ENCODE measurements around the gene EML6.
"Not testable (repeated sequence)": the region's sequence is repeated elsewhere in the genome, so short reads cannot be mapped to it uniquely, and the experiment has no call there.

EML6 gene

DNA sequence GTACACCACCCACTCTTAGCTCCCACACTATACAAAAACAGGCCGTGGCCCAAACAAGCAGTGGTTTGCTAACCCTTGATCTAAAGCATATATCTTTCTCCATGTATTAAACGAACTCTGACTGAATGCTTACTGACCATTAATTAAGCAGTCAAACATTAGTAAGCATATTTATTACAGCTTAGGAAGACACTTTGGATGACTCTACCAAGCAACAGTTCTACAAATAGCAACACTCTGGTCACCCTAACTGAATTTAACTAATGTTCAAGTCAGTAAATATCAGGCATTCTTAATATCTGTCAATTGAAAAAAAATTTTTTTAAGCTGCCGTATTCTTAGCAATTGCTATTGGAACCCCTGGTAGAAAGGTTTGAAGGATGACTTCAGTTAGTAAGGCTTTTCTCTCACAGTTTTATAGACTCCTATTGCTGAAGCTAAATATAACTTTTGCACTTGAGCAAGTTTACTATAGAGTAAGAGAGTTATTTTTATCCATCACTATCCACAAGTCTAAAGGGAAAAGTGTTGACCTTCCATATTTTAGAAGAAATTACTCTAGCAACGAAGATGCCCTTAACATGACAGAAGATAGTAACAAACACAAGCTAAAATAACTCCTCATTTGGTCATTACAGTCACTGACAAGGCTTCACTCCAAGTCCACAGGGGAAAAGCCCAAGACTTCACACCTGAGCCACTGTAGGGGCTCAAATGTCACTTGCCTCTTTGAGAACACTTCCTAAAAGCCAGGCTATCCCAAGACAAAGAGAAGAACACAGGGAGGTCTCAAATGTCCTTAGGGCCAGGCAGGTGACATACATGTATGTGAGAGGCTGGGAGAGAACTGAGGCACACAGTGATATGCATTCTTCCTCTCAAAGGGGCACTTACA is 252.4 kb downstream of the EML6 start:
- no peak for DNase-seq

DNA sequence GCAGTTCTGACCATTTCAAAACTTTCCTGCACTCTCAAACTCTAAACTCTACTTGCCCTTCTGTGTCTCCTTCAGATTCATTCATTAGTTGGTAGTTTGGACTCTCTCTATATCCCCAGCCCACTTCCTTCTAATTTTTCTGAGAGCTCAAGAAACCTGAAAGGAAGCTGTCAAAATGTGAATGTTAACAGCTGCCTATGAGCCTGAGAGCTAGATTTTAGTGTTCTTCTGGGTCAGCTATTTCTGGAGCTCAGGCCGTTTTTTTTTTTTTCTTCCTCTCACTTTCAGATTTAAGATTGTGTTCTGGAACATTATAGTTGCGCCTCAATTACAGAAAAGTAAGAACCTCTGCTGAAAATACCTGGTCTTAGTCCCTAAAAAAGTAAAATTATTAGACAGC is 253.7 kb downstream of the EML6 start:
- no peak for DNase-seq

DNA sequence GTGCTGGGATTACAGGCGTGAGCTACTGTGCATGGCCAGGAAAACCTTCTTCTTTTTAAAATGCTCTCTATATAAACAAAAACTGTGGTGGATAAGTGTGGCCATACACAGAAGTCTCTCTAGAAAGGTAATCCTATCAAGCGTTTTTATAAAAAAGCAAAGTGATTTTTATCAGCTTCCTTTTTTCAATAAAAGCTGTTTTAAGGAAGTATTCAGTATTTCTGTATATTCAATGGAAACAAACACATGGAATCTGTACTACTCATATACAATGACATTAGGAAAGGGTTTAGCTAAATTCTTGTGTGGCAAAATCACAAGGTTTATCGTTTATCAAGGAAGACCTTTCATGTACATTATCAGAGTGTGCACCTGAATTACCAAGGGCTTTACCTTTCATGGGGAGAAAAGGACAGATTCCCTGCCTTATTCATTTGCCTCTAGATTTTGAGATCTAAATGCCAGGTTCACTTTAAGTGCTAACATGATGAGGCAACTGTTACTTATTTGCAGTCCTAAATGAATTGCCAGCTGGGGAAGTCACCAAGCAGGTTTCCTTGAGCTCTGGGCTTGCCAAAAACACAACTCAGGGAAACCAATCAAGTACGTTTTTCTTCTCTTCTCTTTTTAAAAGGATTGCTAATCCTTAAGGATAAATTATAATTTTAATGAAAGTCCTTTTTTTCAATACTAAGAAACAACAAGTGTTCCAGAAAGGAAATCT is 256.0 kb downstream of the EML6 start:
- DNase-seq = no peak

DNA sequence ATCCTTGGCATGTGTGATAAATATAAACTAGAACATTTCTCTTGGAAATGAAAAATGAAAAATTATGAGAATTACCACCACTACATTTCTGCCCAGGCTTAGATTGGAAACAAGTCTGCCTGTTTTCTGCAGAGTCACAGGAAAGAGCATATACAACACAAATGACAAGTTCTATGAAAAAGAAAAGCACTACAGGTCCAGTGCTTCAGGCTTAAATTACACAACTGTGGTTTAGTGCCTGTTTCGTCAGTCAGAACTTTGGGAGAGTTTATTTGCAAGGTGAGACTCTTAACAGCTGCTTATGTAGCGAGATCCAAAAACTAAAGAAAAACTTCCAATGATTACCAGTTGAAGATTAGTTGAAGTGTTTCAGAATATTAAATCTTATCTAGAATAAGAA is 257.9 kb downstream of the EML6 start:
- no peak for DNase-seq

DNA sequence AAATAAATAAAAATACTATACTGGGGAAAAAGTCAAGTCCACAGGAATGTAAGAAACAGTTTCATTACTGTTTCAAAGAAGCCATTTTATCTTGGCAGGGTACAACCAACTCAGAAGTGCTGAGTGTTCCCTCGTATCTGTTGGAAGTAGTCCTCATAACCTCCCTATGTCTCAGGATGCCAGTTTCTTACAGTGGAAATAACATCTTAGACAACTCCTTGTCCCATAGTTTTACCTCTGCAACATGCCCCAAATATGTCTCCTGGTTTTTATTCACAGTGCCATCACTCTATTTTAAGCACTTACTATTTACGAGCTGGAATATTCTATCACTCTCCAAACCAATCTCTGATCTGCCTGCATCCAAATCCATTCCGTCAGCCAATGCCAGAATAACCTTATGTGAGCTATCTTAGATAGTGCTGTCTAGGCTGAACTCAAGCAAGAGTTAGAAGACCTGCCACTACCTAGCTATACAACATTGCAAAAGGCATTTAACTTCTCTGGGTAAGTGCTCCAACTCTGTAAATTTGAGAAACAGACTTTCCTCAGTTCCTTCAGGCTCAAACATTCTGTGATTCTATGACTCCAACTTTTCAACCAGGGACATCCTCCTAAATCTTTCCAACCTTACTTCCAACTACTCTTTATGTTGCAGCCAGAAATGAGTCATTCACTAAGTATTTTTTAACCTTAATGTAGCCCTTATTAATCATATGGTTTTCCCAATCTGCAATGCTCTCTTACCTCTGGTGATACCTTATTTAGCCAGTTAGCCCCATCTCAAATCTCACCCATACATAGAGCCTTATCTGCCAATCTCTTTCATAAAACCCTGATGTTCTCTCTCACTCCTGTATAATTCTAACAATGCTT is 260.1 kb downstream of the EML6 start:
- no peak for DNase-seq

DNA sequence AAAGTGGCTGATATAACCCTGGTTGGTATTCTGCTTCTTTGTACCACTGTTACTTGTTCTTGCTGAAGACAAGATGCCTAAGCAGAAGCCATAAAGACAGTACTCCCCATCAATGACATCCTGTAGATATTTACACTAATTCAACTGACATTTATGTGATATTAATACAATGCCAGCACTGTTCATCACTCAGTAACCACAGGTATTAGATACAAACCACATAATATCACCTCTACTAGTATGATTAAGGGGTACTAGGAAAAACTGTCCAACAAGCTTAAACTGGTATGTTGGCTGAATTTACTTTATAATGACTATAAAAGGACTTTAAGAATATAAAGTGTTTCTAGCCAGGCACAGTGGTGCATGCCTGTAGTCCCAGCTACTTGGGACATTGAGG is 261.0 kb downstream of the EML6 start:
- DNase-seq = no peak

DNA sequence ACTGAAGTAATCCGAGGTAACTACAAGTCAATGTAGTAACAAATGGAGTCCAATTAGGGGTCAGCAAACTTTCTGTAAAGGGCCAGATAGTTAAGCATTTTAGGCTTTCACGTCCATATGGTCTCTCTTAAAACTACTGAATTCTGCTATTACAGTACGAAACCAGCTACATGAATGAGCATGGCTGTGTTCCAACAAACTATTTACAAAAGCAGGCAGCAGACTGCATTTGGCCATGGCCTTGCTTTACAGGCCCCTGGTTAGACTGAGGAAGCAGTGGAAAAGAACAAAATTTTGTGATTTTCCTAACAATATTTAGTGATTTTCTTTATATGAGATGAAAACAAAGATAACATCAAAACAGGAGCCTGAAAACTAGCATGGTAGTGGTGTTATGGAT is 262.8 kb downstream of the EML6 start:
- DNase-seq = no peak

DNA sequence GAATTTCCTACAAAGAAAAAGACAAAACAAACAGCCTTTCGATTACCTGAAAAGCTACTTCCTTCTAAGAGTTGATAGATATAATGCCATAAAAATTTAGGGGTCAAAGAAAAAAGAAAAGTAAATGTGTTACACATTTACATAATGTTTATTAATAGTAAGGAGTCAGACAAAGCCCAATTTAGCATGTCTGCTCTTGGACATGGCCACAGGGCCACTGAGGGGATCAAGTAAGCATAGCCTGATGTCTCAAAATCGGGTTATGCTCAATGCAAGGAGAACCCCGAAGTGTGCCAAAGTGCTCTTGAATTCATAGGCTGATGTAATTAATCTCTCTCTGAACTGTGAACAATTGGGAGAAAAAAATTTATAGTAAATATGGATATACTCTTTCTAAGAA is 265.1 kb downstream of the EML6 start:
- DNase-seq = no peak

DNA sequence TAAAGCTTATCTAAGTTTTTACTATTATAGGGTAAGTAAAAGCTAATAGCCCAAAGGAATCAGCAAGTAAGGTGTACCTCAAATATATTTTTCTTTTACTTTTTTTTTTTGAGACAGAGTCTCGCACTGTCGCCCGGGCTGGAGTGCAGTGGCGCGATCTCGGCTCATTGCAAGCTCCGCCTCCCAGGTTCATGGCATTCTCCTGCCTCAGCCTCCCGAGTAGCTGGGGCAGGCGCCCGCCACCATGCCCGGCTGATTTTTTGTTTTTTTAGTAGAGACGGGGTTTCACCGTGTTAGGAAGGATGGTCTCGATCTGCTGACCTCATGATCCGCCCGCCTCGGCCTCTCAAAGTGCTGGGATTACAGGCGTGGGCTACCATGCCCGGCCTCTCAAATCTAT is 267.2 kb downstream of the EML6 start:
- DNase-seq = not testable (repeated sequence)

DNA sequence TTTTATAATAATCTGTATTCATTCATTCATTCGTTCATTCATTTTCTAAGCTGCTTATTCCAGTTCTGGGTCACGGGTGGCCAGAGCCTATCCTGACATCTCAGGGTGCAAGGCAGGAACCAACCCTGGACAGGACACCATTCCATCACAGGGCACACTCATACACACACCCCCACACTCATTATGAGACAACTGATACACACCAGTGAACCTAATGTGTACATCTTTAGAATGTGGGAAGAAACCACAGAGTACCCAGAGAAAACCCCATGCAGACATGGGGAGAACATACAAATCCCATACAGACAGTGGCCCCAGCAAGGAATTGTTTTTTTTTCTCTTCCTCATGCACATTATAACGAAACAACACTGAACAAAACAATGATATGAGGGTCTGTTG is 272.1 kb downstream of the EML6 start:
- no peak for DNase-seq

DNA sequence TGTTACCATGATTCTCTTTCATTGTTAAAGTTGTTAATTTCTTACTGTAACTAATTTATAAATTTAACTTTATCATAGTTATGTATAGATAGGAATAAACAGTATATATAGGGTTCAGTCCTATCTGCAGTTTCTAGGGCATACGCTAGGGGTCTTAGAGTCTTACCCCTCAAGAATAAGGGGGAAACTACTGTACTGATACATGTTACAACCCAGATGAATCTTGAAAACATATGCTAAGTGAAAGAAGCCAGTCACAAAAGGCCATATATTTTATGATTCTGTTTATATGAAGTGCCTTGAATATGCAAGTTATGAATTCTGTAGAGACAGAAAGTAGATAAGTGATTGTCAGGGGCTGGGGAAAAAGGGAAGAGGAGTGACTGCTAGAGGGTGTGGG is 274.4 kb downstream of the EML6 start:
- DNase-seq = no peak

DNA sequence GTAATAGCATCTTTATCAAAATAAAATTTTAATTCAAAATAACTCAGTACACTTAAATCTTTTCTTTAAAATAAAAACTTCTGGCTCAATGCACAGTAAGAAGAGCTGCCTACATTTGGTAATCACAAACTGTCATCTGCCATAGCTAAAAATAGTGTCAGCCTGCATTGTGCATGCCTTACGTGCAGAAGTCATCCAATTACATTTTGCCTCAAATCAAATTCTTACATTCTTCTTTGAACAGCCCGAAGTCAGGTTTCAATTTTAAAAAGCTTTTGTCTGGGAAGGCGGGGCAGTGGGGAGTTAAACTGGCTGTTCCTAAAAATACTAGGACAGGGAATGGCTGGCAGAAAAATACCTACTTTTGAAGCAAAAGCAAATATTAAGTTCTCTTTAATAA is 275.7 kb downstream of the EML6 start:
- DNase-seq = no peak

DNA sequence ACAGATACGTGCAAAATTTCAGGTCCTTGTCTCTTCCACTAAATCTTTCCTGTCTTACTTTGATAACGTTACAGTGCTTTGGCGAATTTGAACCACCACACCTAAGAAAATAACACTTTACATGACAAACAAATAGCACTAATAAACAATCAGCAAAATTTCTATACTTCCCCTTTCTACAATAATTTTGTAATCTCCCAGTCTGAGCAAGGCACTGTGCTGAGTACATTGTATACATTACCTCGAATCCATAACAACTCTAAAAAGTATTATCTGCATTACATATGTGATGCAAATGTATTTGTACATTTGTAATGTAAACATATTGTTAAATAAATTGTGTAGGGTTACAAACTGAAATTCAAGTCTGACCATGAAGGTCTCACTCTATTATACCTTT is 276.9 kb downstream of the EML6 start:
- DNase-seq = peak; percentile 19 to 27

DNA sequence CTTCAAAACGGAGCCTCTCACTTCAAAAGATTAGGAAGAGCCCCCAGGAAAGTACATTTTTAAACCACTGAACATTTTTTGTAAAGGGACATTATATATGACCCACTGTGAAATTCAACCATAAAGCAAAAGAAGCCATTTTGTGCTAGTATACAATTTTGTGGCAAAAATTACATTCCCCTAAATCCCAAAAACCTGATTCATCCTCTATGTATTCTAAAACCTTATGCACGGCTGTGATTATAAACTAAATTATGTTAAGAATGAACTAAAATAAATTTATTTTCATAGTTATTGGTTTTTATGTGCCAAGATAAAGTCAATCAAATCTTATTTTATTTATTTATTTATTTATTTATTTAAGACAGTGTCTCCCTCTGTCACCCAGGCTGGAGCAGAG is 278.3 kb downstream of the EML6 start:
- DNase-seq = no peak

DNA sequence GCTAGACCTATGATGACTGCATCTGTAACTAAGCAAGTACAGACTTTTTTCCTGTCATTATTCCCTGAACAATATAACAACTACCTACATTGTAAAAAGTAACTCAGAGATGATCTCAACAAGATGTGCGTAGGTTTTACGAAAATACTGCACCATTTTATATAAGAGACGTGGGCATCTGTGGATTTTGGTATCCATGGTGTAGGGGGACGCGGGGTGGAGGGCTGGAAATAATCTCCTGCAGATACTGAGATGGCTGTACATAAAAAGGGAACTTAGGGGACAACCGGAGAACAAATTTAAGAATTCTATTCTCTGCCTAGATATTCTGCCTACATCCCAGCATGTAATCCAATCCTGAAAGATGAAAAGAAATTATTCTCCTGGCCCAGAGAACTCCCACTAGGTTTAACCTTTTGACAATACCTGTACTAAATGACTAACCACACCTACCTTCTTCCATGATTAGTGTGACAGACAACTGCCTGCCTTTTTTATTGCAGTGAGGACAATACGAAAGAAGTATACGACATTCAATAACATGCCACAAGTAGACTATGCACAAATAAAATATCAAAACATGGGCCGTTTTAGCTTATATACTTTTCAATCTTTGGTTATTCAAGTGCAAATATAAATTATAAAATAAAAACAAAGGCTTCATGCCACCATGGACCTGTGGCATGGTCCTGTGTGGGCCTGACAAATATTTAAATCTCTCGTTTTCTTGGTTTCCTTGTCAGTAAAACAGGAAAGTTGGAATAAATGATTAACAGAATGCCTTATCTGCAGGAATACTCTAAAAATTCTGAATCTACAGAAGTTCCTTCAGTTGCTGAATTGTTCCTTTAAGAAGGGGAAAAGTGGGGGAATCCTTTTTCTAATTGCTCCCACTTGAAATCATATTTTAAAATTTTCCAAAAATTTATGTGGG is 280.5 kb downstream of the EML6 start:
- DNase-seq = no peak

DNA sequence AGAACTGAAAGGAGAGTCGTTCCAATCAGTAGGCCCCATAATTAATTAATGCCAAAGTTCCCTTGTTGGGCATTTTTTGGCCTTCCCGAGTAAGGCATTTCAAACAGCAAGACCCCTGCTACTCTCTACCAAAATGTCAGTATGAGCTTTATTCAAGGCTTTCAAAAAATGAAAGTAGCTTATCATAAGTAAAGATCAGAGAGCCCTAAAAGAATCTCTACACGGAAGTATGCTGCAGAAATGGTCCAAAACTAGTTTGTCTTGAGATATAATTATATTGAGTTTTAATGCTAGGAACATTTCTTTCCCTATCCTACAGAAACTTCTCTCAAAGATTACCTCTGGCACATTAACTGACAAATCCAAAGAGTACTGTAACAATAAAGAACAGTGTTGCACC is 282.8 kb downstream of the EML6 start:
- DNase-seq = no peak

DNA sequence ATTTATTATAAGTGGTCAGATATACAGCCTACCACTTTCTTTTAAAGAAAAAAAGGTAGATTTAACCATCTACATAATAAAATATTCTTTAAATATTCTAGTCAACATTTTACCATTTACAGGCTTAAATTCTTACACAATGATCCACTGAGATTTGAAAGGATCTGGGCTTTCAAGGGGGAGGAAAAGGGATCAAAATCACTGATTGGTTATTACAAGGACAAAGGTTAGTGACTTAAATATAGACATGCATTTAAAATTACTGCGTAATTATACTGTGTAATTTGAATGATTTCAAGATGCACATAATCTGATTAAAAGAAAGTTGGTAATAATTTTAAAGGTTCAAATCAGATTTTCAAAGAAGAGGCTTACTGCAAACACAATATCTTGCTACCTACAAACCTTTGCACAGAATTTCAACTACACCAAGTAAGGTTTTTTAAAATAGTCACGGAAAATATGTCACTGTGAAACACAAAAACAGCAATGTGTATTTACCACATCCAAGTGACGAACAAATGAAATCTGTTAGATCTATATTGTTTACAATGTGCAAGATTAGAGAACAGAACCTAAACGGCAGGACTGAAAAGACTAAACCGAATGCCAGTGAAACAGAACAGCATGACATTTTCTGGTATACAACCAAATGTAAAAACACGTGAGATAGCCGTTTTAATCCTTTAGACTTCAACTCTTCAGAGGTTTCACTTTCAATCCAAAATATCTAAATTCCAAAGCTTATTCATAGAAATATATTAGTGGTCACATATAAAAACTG is 286.0 kb downstream of the EML6 start:
- no peak for DNase-seq

DNA sequence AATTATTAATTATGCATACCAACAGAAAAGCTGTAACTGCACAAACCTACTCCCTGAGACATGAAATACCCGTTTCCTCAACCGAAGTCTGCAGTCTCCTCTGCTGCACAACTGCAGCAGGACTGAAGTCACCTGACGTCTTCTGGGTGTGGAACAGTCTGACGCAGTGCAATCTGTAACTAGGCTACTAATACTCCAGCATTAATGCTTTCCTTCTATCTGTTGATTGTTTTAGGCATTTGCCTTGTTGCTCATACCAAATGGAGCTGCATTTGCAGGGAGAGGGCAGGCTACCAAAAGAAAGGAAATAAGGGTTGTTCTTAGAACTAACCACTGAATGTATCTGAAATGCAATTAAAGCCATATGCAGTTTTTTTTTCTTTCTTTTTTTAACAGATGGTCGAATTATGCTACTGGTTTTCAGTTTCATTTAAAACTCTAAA is 286.7 kb downstream of the EML6 start:
- peak; percentile 71 to 75 for DNase-seq

DNA sequence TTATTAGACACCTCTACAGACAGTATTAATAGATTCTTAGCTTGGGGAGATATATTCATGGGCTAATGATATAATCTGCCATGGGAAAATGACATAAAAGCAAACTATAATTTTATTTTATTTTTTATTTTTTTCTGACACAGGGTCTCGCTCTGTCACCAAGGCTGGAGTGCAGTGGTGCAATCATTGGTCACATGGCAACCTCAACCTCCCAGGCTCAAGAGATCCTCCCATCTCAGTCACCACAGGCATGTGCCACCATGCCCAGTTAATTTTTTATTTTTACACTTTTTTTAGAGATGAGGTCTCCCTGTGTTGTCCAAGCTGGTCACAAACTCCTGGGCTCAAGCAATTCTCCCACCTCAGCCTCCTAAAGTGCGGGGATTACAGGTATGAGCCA is 287.5 kb downstream of the EML6 start:
- DNase-seq = peak; percentile 9 to 10

DNA sequence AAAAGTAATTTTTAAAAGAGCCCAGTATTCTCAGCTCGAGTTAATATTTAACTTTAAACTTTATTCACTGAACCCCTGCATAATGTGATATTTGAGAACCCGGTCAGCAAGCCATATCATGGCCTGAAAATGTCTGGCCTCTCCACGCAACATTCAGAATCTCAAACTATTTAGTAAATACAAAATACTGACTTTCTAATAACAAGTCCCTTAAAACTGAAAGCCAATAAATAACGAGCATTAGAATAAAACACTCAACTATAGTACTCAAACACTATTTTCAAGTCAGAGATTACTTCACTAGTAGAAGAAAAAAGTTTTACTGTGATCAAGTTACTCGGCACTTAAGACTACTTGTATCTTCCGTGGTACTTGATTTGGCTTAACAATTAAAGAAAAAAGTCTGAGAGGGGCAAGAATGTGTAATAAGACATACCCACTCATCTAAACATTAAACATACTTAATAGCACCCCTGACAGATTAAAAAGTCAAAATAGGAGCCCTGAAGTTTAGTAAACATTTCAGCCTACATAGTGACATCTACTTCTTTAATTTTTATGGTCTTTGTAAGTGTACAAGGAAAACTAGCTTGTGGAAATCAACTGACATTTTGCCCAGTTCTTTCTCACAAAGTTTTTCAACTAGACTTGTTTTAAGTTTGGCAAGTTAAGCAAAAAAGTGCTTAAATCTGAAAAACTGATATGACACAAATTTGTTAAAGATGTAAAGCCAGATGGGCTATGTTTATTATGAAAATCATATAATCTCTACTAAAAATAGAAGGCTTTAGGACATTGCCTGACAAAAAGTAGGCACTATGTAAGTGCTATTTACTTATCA is 288.6 kb downstream of the EML6 start:
- DNase-seq = no peak

Measured in AML-193 (cell line).